HuH-7.5 (cell line): ENCODE data around the gene PLEKHH2.
"Not testable (repeated sequence)": the region's sequence is repeated elsewhere in the genome, so short reads cannot be mapped to it uniquely, and the experiment has no call there.

Source experiments
- DNase-seq: peaks from one replicate; pipeline ENCODE4 v3.0.0; 2011; ENCODE audit warnings: low spot score

PLEKHH2 gene

GRCh38 chr2:43717322-43717721 is 80.3 kb downstream of the PLEKHH2 start:
- DNase-seq = no peak

GRCh38 chr2:43718530-43719124 is 81.6 kb downstream of the PLEKHH2 start:
- DNase-seq = no peak

DNA sequence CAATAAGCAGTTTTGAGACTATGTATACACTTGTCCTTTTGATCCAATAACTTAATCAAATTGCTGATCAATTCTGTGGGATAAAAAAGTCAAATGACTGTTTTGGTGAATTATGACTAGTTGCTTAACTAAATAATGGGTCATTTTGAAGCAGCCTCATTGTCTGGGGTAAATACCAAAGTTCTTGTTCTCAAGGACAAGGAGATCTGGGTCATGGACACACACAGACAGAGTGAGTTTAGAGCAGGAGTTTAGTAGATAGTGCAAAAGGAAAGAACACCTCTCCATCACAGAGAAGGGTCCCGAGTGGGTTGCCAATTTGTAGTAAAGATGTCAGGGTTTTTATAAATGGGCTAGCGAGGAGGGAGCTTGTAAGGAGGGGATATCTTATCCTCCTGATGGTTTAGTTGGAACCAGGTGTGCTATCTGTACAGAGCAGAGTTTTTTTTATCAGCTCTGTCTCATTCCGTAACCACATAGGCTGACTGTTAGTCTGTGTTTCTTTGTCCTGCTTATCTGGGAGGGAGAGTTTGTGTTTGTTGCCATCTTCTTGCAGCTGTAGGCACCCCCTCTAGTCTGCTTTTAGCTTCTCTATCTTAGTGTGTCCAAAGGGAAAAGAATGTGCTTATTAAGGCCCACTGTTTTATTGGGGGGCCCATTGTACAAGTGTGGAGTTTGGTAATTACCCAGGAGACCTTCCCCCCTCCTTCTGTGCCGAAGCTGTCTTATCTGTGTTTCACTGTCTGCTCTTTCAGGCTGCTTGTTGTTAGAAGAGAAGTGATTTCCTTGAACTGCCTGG is 87.9 kb downstream of the PLEKHH2 start:
- no peak for DNase-seq

DNA sequence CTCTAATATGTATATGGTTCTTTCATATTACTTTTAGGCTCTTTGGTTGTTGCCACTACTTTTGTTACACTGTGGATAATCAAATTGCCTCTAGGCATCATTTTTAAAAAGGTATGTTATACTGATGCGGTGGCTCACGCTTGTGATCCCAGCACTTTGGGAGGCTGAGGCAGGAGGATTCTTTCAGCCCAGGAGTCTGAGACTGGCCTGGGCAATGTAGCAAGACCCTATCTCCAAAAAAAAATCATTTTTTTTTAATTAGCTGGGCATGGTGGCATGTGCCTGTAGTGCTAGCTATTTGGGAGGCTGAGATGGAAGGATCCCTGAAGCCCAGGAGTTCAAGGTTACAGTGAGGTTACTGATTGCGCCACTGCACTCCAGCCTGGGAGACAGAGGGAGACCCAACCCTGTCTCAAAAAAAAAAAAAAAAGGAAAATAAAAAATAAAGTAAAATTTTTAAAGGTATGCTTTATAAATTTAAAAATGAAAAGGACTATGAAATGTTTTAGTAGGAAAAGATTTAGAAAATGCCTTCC is 88.7 kb downstream of the PLEKHH2 start:
- no peak for DNase-seq

DNA sequence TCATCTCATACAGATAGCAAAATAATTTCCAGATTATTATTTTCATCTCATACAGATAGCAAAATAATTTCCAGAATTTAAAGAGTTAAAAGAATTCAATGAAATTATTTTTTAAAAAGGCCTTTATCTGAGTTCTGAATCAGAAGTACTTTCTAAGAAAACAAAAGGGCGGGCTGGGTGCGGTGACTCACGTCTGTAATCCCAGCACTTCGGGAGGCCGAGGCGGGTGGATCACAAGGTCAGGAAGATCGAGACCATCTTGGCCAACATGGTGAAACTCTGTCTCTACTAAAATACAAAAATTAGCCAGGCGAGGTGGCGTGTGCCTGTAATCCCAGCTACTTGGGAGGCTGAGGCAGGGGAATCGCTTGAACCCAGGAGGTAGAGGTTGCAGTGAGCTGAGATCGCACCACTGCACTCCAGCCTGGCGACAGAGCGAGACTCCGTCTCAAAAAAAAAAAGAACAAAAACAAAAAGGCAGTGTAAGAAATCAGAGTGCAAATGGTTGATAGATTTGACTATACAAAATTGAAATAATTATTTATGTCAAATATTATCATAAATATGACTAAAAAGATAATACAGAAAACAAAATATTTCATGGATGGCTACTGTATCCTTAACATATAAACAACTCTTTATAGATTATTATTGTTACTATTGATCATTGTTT is 90.0 kb downstream of the PLEKHH2 start:
- DNase-seq = not testable (repeated sequence)

DNA sequence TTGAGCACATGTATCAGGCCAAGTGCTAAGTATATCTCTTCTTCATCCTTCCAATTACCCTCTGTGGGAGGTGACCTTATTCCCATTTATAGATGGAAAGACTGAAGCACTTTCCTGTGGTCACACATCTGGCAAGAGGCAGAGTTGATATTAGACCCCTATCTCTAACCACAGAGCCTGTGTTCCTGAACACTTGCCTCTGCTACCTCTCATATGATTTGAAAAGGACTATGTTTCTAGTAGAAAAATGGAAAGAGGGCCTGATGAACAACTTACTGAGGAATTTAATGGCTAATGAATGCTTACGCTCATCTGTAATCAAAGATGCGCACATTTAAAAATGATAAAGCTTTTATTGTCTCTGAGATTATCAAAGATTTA is 90.6 kb downstream of the PLEKHH2 start:
- no peak for DNase-seq

- DNase-seq = no peak
Observed at GRCh38 chr2:43729491-43730174, 92.6 kb downstream of the PLEKHH2 start.

DNA sequence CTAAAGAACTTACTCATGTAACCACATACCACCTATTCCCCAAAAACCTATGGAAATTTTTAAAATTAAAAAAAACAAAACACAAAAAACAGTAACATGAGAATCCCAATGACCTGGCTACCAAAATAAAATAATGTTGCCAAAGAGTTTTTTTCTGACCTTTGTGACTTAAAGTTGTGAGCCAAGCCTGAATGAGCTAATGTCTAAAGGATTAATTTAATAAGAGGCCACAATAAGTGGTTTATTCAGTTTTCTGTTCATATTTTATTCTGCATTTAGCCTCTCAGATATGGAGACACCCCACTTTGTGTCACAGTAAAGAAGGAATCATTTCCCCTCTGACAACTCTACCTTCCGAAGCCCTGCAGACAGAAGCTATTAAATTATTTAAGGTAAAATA is 94.2 kb downstream of the PLEKHH2 start:
- DNase-seq = no peak

DNA sequence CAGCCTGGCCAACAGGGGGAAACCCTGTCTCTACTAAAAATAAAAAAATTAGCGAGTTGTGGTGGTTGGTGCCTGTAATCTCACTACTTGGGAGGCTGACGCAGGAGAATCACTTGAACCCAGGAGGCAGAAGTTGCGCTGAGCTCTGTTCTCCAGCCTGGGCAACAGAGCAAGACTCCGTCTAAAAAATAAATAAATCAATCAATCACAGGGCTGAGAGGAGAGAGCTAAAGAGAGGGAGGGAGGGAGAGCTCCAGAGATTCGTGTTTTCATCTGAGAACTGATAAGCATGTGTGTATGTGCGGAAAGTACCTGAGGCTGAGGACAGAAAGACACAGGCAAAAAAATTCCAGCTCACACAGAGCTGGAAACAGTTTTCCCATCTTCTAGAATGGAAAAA is 99.6 kb downstream of the PLEKHH2 start:
- no peak for DNase-seq

DNA sequence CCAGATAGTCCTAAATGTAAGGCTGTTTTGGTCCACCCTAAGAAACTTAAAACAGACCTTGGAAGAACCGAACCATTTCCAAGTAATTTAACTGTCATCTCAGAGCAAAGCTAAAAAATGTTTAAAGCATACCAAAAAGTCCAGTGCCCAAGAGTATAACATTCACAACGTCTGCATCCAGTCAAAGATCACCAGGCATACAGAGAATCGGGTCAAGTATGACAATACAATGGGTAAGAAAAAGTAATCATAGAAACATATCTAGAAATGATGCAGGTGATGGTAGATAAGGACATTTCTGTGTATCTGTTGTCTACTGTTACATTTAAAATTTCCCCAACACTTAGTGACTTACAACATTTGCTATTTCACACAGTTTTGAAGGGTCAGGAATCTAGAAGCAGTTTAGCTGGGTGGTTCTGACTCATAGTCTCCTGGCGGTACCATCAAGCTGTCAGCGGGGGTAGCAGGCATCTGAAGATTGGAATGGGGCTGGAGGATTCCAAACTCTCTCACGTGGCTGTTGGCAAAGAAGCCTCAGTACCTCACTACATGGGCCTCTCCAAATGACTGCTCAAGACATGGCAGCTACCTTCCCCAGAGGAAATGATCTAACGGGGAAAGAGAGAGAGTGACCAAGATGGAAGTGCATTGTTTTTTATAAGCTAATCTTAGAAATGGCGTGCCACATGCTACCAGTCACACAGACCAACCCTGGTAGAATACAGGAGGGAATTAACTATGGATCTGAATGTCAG is 100.2 kb downstream of the PLEKHH2 start:
- DNase-seq = no peak

DNA sequence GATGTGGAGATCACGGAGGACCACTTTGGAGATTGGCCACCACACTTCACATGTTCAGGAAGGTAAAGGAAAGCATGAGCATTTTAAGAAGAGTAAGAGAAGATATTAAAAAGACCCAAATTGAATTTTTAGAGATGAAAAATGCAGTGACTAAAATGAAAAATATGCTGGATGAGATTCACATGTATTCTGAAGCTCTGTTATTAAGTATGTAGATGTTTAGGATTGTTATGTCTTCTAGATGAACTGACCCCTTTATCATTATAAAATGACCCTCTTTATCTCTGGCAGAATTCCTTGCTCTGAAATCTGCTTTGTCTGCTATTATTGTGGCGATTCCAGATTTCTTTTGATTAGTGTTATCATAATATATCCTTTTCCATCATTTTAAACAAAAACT is 100.8 kb downstream of the PLEKHH2 start:
- DNase-seq = no peak

GRCh38 chr2:43738257-43738656 is 101.2 kb downstream of the PLEKHH2 start:
- DNase-seq = no peak

GRCh38 chr2:43743706-43744105 is 106.6 kb downstream of the PLEKHH2 start:
- no peak for DNase-seq

- DNase-seq = no peak
Observed at GRCh38 chr2:43745457-43745856, 108.4 kb downstream of the PLEKHH2 start.

DNA sequence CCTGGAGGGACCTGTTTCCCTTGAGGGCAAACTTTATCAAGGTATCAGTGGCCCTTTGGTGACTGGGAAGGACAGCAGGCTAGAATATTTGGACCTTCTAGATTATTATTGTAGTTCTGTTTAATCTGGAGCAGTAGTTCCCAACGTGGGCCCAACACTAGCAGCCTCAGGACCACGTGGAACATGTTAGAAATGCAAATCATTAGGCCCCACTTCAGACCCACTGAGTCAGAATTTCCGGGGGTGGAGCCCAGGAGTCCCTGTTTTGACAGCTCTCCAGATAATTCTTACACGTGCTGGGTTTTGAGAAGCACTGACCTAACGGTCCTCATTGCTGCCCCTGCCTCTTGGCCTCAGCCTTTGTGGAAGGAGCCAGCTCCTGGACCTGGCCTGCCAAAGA is 111.3 kb downstream of the PLEKHH2 start:
- DNase-seq = no peak

DNA sequence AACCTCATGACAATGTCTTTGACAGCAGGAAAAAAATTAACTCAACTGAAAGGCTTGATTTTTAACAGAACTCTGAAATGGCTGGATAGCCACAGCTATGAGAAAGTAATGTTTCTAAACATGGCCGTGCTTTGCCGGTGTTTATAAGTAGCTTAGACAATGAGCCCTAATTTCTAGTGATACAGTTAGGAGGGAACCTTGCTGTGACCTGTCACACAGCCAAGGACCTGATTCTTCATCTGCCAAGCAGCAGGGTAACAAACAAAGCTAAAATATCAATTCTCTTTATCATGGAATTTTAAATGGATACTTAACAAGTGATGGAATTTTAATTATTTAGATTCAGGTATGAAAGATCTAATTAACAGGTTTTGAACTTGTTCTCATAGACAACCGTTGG is 112.5 kb downstream of the PLEKHH2 start:
- no peak for DNase-seq

GRCh38 chr2:43751476-43751990 is 114.5 kb downstream of the PLEKHH2 start:
- DNase-seq = no peak

- DNase-seq = no peak
Observed at GRCh38 chr2:43752302-43752701, 115.2 kb downstream of the PLEKHH2 start.

- no peak for DNase-seq
Observed at GRCh38 chr2:43754180-43754579, 117.1 kb downstream of the PLEKHH2 start.

GRCh38 chr2:43758739-43759138 is 121.7 kb downstream of the PLEKHH2 start:
- no peak for DNase-seq

- no peak for DNase-seq
Observed at GRCh38 chr2:43759195-43759594, 122.1 kb downstream of the PLEKHH2 start.

GRCh38 chr2:43762286-43762685 is 125.2 kb downstream of the PLEKHH2 start:
- DNase-seq = no peak
